ENCODE measurements around the gene AGL.

DNA sequence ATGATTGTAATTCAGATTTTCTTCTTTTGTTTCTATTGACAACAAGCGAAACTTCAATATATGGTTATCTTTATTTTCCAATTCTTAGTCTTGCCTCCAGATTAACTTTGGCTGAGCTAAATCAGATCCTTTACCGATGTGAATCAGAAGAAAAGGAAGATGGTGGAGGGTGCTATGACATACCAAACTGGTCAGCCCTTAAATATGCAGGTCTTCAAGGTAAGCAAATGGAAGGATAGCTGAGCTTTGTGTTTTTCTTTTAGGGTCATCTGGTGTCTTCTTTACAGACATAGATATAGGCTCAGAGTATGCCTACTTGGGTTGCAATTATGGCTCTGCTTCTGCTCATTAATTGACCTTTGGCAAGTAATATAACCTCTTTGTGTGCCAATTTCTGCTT, 37.7 kb downstream of the AGL start:
- TF ChIP-seq, protein P1, sequence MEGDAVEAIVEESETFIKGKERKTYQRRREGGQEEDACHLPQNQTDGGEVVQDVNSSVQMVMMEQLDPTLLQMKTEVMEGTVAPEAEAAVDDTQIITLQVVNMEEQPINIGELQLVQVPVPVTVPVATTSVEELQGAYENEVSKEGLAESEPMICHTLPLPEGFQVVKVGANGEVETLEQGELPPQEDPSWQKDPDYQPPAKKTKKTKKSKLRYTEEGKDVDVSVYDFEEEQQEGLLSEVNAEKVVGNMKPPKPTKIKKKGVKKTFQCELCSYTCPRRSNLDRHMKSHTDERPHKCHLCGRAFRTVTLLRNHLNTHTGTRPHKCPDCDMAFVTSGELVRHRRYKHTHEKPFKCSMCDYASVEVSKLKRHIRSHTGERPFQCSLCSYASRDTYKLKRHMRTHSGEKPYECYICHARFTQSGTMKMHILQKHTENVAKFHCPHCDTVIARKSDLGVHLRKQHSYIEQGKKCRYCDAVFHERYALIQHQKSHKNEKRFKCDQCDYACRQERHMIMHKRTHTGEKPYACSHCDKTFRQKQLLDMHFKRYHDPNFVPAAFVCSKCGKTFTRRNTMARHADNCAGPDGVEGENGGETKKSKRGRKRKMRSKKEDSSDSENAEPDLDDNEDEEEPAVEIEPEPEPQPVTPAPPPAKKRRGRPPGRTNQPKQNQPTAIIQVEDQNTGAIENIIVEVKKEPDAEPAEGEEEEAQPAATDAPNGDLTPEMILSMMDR (IDR thresholded peaks at IDR 0.05): no peak
- no peak for TF ChIP-seq POLR2A (IDR thresholded peaks at IDR 0.05)

Data from Peyer's patch (tissue), 4 donors.